Activated naive CD4-positive, alpha-beta T cell (primary cell): ENCODE measurements around the gene GAPDH.
A peak's percentile ranks its signal among the peaks of the same experiment; 100 is the strongest.
"Not testable (repeated sequence)": the region's sequence is repeated elsewhere in the genome, so short reads cannot be mapped to it uniquely, and the experiment has no call there.

Experiments used
- DNase-seq, 4 experiments: peaks; one replicate each; lab custom pipeline; 2025; lab: John Stamatoyannopoulos, UW

The GAPDH gene

GRCh38 chr12:6533923-6534694, at the start of gene GAPDH:
Gene GAPDH (plus strand): TSS chr12:6534517. CDS start chr12:6534833, 316 bp downstream.
- DNase-seq, result peak; percentile 69 to 79 (median 76)

GRCh38 chr12:6488240-6488639, 46.1 kb upstream of the GAPDH start:
- no peak for DNase-seq

GRCh38 chr12:6489449-6489848, 44.9 kb upstream of the GAPDH start:
- no peak for DNase-seq

GRCh38 chr12:6490673-6491072, 43.6 kb upstream of the GAPDH start:
- not testable (repeated sequence) for DNase-seq

- DNase-seq, result peak; percentile 81 to 96 (median 90)
Observed at GRCh38 chr12:6492838-6493496, 41.4 kb upstream of the GAPDH start, which contains the start of gene MRPL51. Gene MRPL51 (minus strand): TSS chr12:6493262. CDS start chr12:6493136, 126 bp downstream.

- DNase-seq, result peak; percentile 80 to 89 (median 86)
Observed at GRCh38 chr12:6493497-6494257, 40.6 kb upstream of the GAPDH start, which contains the start of gene NCAPD2. Gene NCAPD2 (plus strand): TSS chr12:6494102. CDS start chr12:6495099, 997 bp downstream.

GRCh38 chr12:6494258-6494743, 40.0 kb upstream of the GAPDH start:
- no peak for DNase-seq

GRCh38 chr12:6494968-6495367, 39.3 kb upstream of the GAPDH start:
- DNase-seq, result no peak

GRCh38 chr12:6497291-6497690, 37.0 kb upstream of the GAPDH start:
- DNase-seq, result not testable (repeated sequence)

- DNase-seq, result no peak
Observed at GRCh38 chr12:6500466-6500865, 33.9 kb upstream of the GAPDH start.

GRCh38 chr12:6507102-6507998, 27.0 kb upstream of the GAPDH start:
- no peak for DNase-seq

GRCh38 chr12:6508087-6508486, 26.2 kb upstream of the GAPDH start:
- no peak for DNase-seq

- no peak for DNase-seq
Observed at GRCh38 chr12:6520186-6520585, 14.1 kb upstream of the GAPDH start.

- no peak for DNase-seq
Observed at GRCh38 chr12:6522193-6522592, 12.1 kb upstream of the GAPDH start.

GRCh38 chr12:6523708-6524107, 10.6 kb upstream of the GAPDH start:
- DNase-seq, result no peak

- DNase-seq, result no peak
Observed at GRCh38 chr12:6524648-6525047, 9.7 kb upstream of the GAPDH start.

- no peak for DNase-seq
Observed at GRCh38 chr12:6526201-6526600, 8.1 kb upstream of the GAPDH start.

GRCh38 chr12:6526766-6527525, 7.4 kb upstream of the GAPDH start:
- no peak for DNase-seq

- no peak for DNase-seq
Observed at GRCh38 chr12:6527711-6528110, 6.6 kb upstream of the GAPDH start.

- DNase-seq, result no peak
Observed at GRCh38 chr12:6528539-6529235, 5.6 kb upstream of the GAPDH start.
